GM21528 (cell line): ENCODE measurements around the gene KMT2B.

Experiments
- ATAC-seq: cut with Tn5 transposase; IDR thresholded peaks from one replicate; pipeline ENCODE4 v1.9.1; 2021; ENCODE audit warnings: mild to moderate bottlenecking, moderate library complexity; ENCODE audit not compliant: unreplicated experiment, low FRiP score

KMT2B gene

GRCh38 chr19:35739275-35740107 lies 21.7 kb downstream of the KMT2B start:
- ATAC-seq = no peak

GRCh38 chr19:35740108-35740422 lies 22.3 kb downstream of the KMT2B start:
- peak; percentile 6 for ATAC-seq

GRCh38 chr19:35740423-35741202 lies 22.8 kb downstream of the KMT2B start:
- peak; percentile 47 for ATAC-seq

- no peak for ATAC-seq
Measured at GRCh38 chr19:35741203-35741515, 23.4 kb downstream of the KMT2B start.

- no peak for ATAC-seq
Measured at GRCh38 chr19:35742121-35742724, 24.4 kb downstream of the KMT2B start, which contains the start of gene IGFLR1. Gene IGFLR1, minus strand, starts transcription at chr19:35742452. Its CDS starts 1,272 bp downstream, at chr19:35741180.

GRCh38 chr19:35743640-35744429 lies 26.0 kb downstream of the KMT2B start:
- ATAC-seq = no peak

GRCh38 chr19:35744430-35745327 lies 26.9 kb downstream of the KMT2B start:
- ATAC-seq = peak; percentile 35

GRCh38 chr19:35745328-35746086 lies 27.7 kb downstream of the KMT2B start, which contains the start of the genes PSENEN and U2AF1L4:
Gene PSENEN, plus strand, starts transcription at chr19:35745651. Its CDS starts 280 bp downstream, at chr19:35745931.
Gene U2AF1L4, minus strand, starts transcription at chr19:35745418. Its CDS starts 27 bp downstream, at chr19:35745391.
- peak; percentile 42 for ATAC-seq

- no peak for ATAC-seq
Measured at GRCh38 chr19:35746087-35746462, 28.3 kb downstream of the KMT2B start.

- ATAC-seq = no peak
Measured at GRCh38 chr19:35746531-35746930, 28.7 kb downstream of the KMT2B start.

GRCh38 chr19:35748106-35749020 lies 30.6 kb downstream of the KMT2B start, which contains the start of gene LIN37:
Gene LIN37, plus strand, starts transcription at chr19:35748576. Its CDS starts 149 bp downstream, at chr19:35748725.
- ATAC-seq = peak; percentile 58

GRCh38 chr19:35750167-35750566 lies 32.4 kb downstream of the KMT2B start:
- ATAC-seq = no peak

- ATAC-seq = no peak
Measured at GRCh38 chr19:35751839-35752745, 34.3 kb downstream of the KMT2B start.

GRCh38 chr19:35752746-35753350 lies 35.0 kb downstream of the KMT2B start:
- ATAC-seq = no peak

- ATAC-seq = no peak
Measured at GRCh38 chr19:35753634-35754369, 36.0 kb downstream of the KMT2B start.
